Gastroesophageal sphincter (tissue), 4 donors: ENCODE results near the gene PTP4A2. TPM values are rescaled to one million over a fixed set of nuclear protein-coding genes. Genes with fewer than 3 reads are reported as not detected.

Source experiments
- ATAC-seq: fragments of 150-250 bp; one replicate; pipeline ENCODE4 v1.9.1; 2016; ENCODE audit warnings: mild to moderate bottlenecking, moderate library complexity
- H3K27ac ChIP-seq, 4 donors: fragments of 200-600 bp; sonication (generic) in 3 of 4; 1 replicate in 3 of 4; 2 replicates in 1 of 4; pipeline ENCODE4 v1.5.1; 2016 to 2019
- H3K27me3 ChIP-seq: fragments of 200-600 bp; sonication (generic); one replicate; pipeline ENCODE4 v1.5.1; 2019
- H3K36me3 ChIP-seq, 2 donors: fragments of 200-600 bp; sonication (generic); one replicate each; pipeline ENCODE4 v1.5.1; 2019; ENCODE audit warnings: control low read depth in 1 of 2
- H3K4me1 ChIP-seq, 3 donors: fragments of 200-600 bp; sonication (generic); 1 replicate in 2 of 3; 2 replicates in 1 of 3; pipeline ENCODE4 v1.5.1; 2016 to 2019; ENCODE audit warnings: control low read depth in 2 of 3
- H3K4me3 ChIP-seq, 2 donors: fragments of 200-600 bp; sonication (generic); one replicate each; pipeline ENCODE4 v1.5.1; 2019; ENCODE audit warnings: mild to moderate bottlenecking in 1 of 2, moderate library complexity in 1 of 2
- H3K9me3 ChIP-seq, 3 donors: fragments of 200-600 bp; sonication (generic); one replicate each; pipeline ENCODE4 v1.5.1; 2017 to 2019; ENCODE audit warnings: control low read depth in 2 of 3
- CTCF ChIP-seq, 4 experiments: fragments of 200-600 bp in 2 of 4; fragments of 450-650 bp in 2 of 4; sonication (generic) in 1 of 4; IDR thresholded peaks; one replicate each; pipeline ENCODE4 v1.5.1; 2017 to 2019; ENCODE audit warnings: antibody characterized with exemption in 4 of 4, mild to moderate bottlenecking in 2 of 4, moderate library complexity in 2 of 4
- EP300 ChIP-seq: sonication (generic); formaldehyde crosslinking; IDR thresholded peaks from one replicate; pipeline ENCODE4 v1.6.1; 2017; ENCODE audit warnings: antibody characterized with exemption, mild to moderate bottlenecking
- POLR2A ChIP-seq, 2 donors: fragments of 450-650 bp; IDR thresholded peaks; one replicate each; pipeline ENCODE4 v1.6.1; 2017; ENCODE audit warnings: antibody characterized with exemption in 2 of 2, mild to moderate bottlenecking in 2 of 2, moderate library complexity in 1 of 2
- POLR2AphosphoS5 ChIP-seq: sonication (generic); formaldehyde crosslinking; IDR thresholded peaks from one replicate; pipeline ENCODE4 v1.6.1; 2017; ENCODE audit warnings: antibody characterized with exemption
- WGBS, 2 donors: methylation state at CpG; one replicate each; pipeline ENCODE4 v1.1.5; 2018; ENCODE audit warnings: low coverage in 1 of 2; 5-methylcytosine and 5-hydroxymethylcytosine counted together
- total RNA-seq, 4 donors: library from RNA; depleted of rRNA; stranded (reverse); fragments of >200 nt; gene quantifications; one replicate each; pipeline ENCODE4 v1.1.0, GENCODE V29; 2016

Gene PTP4A2
- total RNA-seq, 4 donors from 2014 or later = 203 to 273 (median 250) TPM

GRCh38 chr1:31869449-31869848, 68.7 kb downstream of the PTP4A2 start:
- no peak for TF ChIP-seq POLR2AphosphoS5
- no peak for TF ChIP-seq EP300
- no peak for TF ChIP-seq POLR2A (IDR thresholded peaks at IDR 0.05)
- no peak for TF ChIP-seq CTCF (IDR thresholded peaks at IDR 0.05)
- Histone ChIP-seq H3K27ac (no peak overlapping the region), H3K36me3 (no peaks in the 10 kb centered on the region), H3K4me3 (no peak overlapping the region), H3K9me3 (no peaks in the 10 kb centered on the region), H3K4me1 (no peaks in the 10 kb centered on the region), H3K27me3 (no peaks in the 10 kb centered on the region)
- WGBS, 2 donors = 51 to 68% methylated on average over 2 to 3 of the region's 3 CpGs
- no peak for ATAC-seq

GRCh38 chr1:31868862-31869261, 69.3 kb downstream of the PTP4A2 start:
- no peaks in the 10 kb centered on the region for H3K4me1 ChIP-seq
- H3K9me3 ChIP-seq = no peaks in the 10 kb centered on the region
- H3K36me3 ChIP-seq = no peaks in the 10 kb centered on the region
- H3K4me3 ChIP-seq = no peak overlapping the region
- H3K27ac ChIP-seq = no peak overlapping the region
- no peaks in the 10 kb centered on the region for H3K27me3 ChIP-seq
- 69 to 90% methylated on average over 2 to 3 of the region's 3 CpGs for WGBS, 2 donors
- ATAC-seq = no peak
- no peak for TF ChIP-seq CTCF (IDR thresholded peaks at IDR 0.05)
- TF ChIP-seq POLR2AphosphoS5 = no peak
- TF ChIP-seq POLR2A (IDR thresholded peaks at IDR 0.05) = no peak
- TF ChIP-seq EP300 = no peak

- Histone ChIP-seq H3K4me1 (no peaks in the 10 kb centered on the region), H3K9me3 (no peaks in the 10 kb centered on the region), H3K4me3 (no peak overlapping the region), H3K27ac (no peak overlapping the region), H3K27me3 (no peaks in the 10 kb centered on the region), H3K36me3 (no peaks in the 10 kb centered on the region)
- 65 to 67% methylated on average over 7 of the region's 7 CpGs for WGBS, 2 donors
- TF ChIP-seq POLR2AphosphoS5 (no peak), EP300 (no peak), CTCF (IDR thresholded peaks at IDR 0.05) (no peak), POLR2A (IDR thresholded peaks at IDR 0.05) (no peak)
- ATAC-seq = no peak
Measured at GRCh38 chr1:31867546-31867945, 70.6 kb downstream of the PTP4A2 start.

GRCh38 chr1:31866450-31867032, 71.6 kb downstream of the PTP4A2 start:
- Histone ChIP-seq H3K27ac (no peak overlapping the region), H3K36me3 (no peaks in the 10 kb centered on the region), H3K9me3 (no peaks in the 10 kb centered on the region), H3K4me1 (no peaks in the 10 kb centered on the region), H3K4me3 (no peak overlapping the region), H3K27me3 (no peaks in the 10 kb centered on the region)
- no peak for ATAC-seq
- WGBS, 2 donors = 47 to 100% methylated on average over 1 to 5 of the region's 5 CpGs
- TF ChIP-seq CTCF (IDR thresholded peaks at IDR 0.05) = no peak
- TF ChIP-seq POLR2A (IDR thresholded peaks at IDR 0.05) = no peak
- no peak for TF ChIP-seq EP300

GRCh38 chr1:31865728-31866449, 72.3 kb downstream of the PTP4A2 start:
- no peaks in the 10 kb centered on the region for H3K4me1 ChIP-seq
- H3K9me3 ChIP-seq = no peaks in the 10 kb centered on the region
- H3K27me3 ChIP-seq = no peaks in the 10 kb centered on the region
- H3K27ac ChIP-seq = no peak overlapping the region
- TF ChIP-seq EP300 (no peak), POLR2AphosphoS5 (no peak), CTCF (IDR thresholded peaks at IDR 0.05) (no peak), POLR2A (IDR thresholded peaks at IDR 0.05) (no peak)
- WGBS, 2 donors = 84 to 87% methylated on average over 8 to 11 of the region's 11 CpGs
- H3K36me3 ChIP-seq = no peaks in the 10 kb centered on the region
- H3K4me3 ChIP-seq = no peak overlapping the region
- no peak for ATAC-seq
